Loucy (cell line): ENCODE measurements around the gene PRSS21.

Experiments
- H2AFZ ChIP-seq: fragments of 200-600 bp; sonication (generic); 2 replicates; pipeline ENCODE4 v1.6.0; 2016; ENCODE audit warnings: antibody characterized with exemption, mild to moderate bottlenecking, low read length, moderate library complexity
- H3F3A ChIP-seq: fragments of 200-600 bp; 2 replicates; pipeline ENCODE4 v1.6.0; 2016; ENCODE audit warnings: antibody characterized with exemption, low read depth, mild to moderate bottlenecking
- H3K27me3 ChIP-seq: fragments of 200-600 bp; sonication (generic); 2 replicates; pipeline ENCODE4 v1.6.1; 2014; ENCODE audit warnings: low read length, mild to moderate bottlenecking; ENCODE audit not compliant: insufficient read depth, poor library complexity, severe bottlenecking
- H3K36me3 ChIP-seq: fragments of 200-600 bp; sonication (generic); 2 replicates; pipeline ENCODE4 v1.6.1; 2016; ENCODE audit warnings: low read length; ENCODE audit not compliant: insufficient read depth
- H3K4me1 ChIP-seq: fragments of 200-600 bp; sonication (generic); 2 replicates; pipeline ENCODE4 v1.5.1; 2014; ENCODE audit warnings: low read length, mild to moderate bottlenecking; ENCODE audit not compliant: insufficient read depth, poor library complexity, severe bottlenecking
- H3K4me2 ChIP-seq: fragments of 200-600 bp; sonication (generic); 2 replicates; pipeline ENCODE4 v1.6.0; 2014; ENCODE audit warnings: antibody characterized with exemption, low read length, low read depth, mild to moderate bottlenecking; ENCODE audit not compliant: poor library complexity, severe bottlenecking
- H3K4me3 ChIP-seq: fragments of 200-600 bp; sonication (generic); 2 replicates; pipeline ENCODE4 v1.5.1; 2014; ENCODE audit warnings: low read length, mild to moderate bottlenecking, mixed read lengths; ENCODE audit not compliant: poor library complexity, severe bottlenecking
- H3K79me2 ChIP-seq: fragments of 200-600 bp; sonication (generic); 2 replicates; pipeline ENCODE4 v1.6.1; 2014; ENCODE audit warnings: low read length; ENCODE audit not compliant: insufficient read depth
- H3K9ac ChIP-seq: fragments of 200-600 bp; sonication (generic); 2 replicates; pipeline ENCODE4 v1.6.0; 2014; ENCODE audit warnings: mild to moderate bottlenecking, low read depth, low read length, moderate library complexity; ENCODE audit not compliant: poor library complexity, severe bottlenecking
- H3K9me2 ChIP-seq: fragments of 200-600 bp; sonication (generic); replicated peaks from 2 replicates; pipeline ENCODE4 v1.6.1; 2016; ENCODE audit warnings: low read depth, low read length, mixed read lengths
- H3K9me3 ChIP-seq: fragments of 200-600 bp; sonication (generic); 2 replicates; pipeline ENCODE4 v1.6.1; 2014; ENCODE audit warnings: mild to moderate bottlenecking, antibody characterized with exemption, low read length, low read depth; ENCODE audit not compliant: insufficient read depth
- H4K20me1 ChIP-seq: fragments of 200-600 bp; sonication (generic); 2 replicates; pipeline ENCODE4 v1.6.0; 2014; ENCODE audit warnings: antibody characterized with exemption, low read length, mild to moderate bottlenecking; ENCODE audit not compliant: insufficient read depth, poor library complexity, severe bottlenecking
- EZH2phosphoT487 ChIP-seq: fragments of 200-600 bp; IDR thresholded peaks from 2 replicates; pipeline ENCODE4 v1.6.1; 2018; ENCODE audit warnings: antibody characterized with exemption, mild to moderate bottlenecking, moderate library complexity, borderline replicate concordance
- TF ChIP-seq, protein P1 (sequence below): fragments of 200-600 bp; sonication (generic); conservative IDR thresholded peaks from 2 replicates; pipeline ENCODE4 v1.5.1; 2014; ENCODE audit warnings: mild to moderate bottlenecking, antibody characterized with exemption, low read length

The PRSS21 gene

GRCh38 chr16:2831203-2831602 is 14.2 kb downstream of the PRSS21 start:
- TF ChIP-seq EZH2phosphoT487: no peak
- TF ChIP-seq, protein P1, sequence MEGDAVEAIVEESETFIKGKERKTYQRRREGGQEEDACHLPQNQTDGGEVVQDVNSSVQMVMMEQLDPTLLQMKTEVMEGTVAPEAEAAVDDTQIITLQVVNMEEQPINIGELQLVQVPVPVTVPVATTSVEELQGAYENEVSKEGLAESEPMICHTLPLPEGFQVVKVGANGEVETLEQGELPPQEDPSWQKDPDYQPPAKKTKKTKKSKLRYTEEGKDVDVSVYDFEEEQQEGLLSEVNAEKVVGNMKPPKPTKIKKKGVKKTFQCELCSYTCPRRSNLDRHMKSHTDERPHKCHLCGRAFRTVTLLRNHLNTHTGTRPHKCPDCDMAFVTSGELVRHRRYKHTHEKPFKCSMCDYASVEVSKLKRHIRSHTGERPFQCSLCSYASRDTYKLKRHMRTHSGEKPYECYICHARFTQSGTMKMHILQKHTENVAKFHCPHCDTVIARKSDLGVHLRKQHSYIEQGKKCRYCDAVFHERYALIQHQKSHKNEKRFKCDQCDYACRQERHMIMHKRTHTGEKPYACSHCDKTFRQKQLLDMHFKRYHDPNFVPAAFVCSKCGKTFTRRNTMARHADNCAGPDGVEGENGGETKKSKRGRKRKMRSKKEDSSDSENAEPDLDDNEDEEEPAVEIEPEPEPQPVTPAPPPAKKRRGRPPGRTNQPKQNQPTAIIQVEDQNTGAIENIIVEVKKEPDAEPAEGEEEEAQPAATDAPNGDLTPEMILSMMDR: no peak
- Histone ChIP-seq H2AFZ (no peak overlapping the region), H3K9ac (no peak overlapping the region), H3K4me2 (no peak overlapping the region), H4K20me1 (no peaks in the 10 kb centered on the region), H3K27me3 (no peaks in the 10 kb centered on the region), H3K36me3 (no peaks in the 10 kb centered on the region), H3K4me1 (no peaks in the 10 kb centered on the region), H3K9me2 (no peaks in the 10 kb centered on the region), H3K79me2 (no peaks in the 10 kb centered on the region), H3F3A (no peaks in the 10 kb centered on the region), H3K4me3 (no peak overlapping the region), H3K9me3 (no peaks in the 10 kb centered on the region)

GRCh38 chr16:2833776-2834175 is 16.7 kb downstream of the PRSS21 start:
- Histone ChIP-seq H3K9me3 (no peaks in the 10 kb centered on the region), H3K9me2 (no peaks in the 10 kb centered on the region), H3F3A (no peaks in the 10 kb centered on the region), H3K27me3 (no peaks in the 10 kb centered on the region), H3K79me2 (no peaks in the 10 kb centered on the region), H2AFZ (no peak overlapping the region), H3K4me2 (no peak overlapping the region), H3K4me1 (no peaks in the 10 kb centered on the region), H4K20me1 (no peaks in the 10 kb centered on the region), H3K36me3 (no peaks in the 10 kb centered on the region), H3K9ac (no peak overlapping the region), H3K4me3 (no peak overlapping the region)
- TF ChIP-seq EZH2phosphoT487: no peak
- TF ChIP-seq, protein P1: no peak

GRCh38 chr16:2834968-2835367 is 17.9 kb downstream of the PRSS21 start:
- no peaks in the 10 kb centered on the region for H3F3A ChIP-seq
- H3K36me3 ChIP-seq: no peaks in the 10 kb centered on the region
- no peak for TF ChIP-seq EZH2phosphoT487
- TF ChIP-seq, protein P1: no peak
- H3K9me3 ChIP-seq: no peaks in the 10 kb centered on the region
- no peak overlapping the region for H3K9ac ChIP-seq
- no peaks in the 10 kb centered on the region for H4K20me1 ChIP-seq
- no peaks in the 10 kb centered on the region for H3K4me1 ChIP-seq
- H3K79me2 ChIP-seq: no peaks in the 10 kb centered on the region
- no peaks in the 10 kb centered on the region for H3K27me3 ChIP-seq
- no peaks in the 10 kb centered on the region for H3K9me2 ChIP-seq
- H2AFZ ChIP-seq: no peak overlapping the region
- H3K4me3 ChIP-seq: no peak overlapping the region
- H3K4me2 ChIP-seq: no peak overlapping the region
